Measurements from ENCODE around the gene PLEKHG1. TPM values are rescaled to one million over a fixed set of nuclear protein-coding genes. Genes with fewer than 3 reads are reported as not detected.

The PLEKHG1 gene
- total RNA-seq, 6 experiments from 2014 or later: 0.07 TPM; not detected in 5

GRCh38 chr6:150627154-150627553 is 27.5 kb downstream of the PLEKHG1 start:
- H3K9me3 Mint-ChIP-seq: peaks cover 18% of the 10 kb centered on the region
- peaks cover 6% of the 10 kb centered on the region for H3K27me3 Mint-ChIP-seq (ENCODE audit: insufficient read depth)
- no peak for DNase-seq
- no peaks in the 10 kb centered on the region for H3K4me1 Mint-ChIP-seq (ENCODE audit: low read depth)
- H3K4me3 Mint-ChIP-seq: no peak overlapping the region
- H3K36me3 Mint-ChIP-seq (ENCODE audit: low read depth): peaks cover 5% of the 10 kb centered on the region; the same call in 1 of the 2 replicates
- H3K27ac Mint-ChIP-seq: no peak overlapping the region
- no peak for TF ChIP-seq CTCF (IDR thresholded peaks at IDR 0.05)

GRCh38 chr6:150627585-150628025 is 27.9 kb downstream of the PLEKHG1 start:
- Mint-ChIP-seq H3K27me3 (ENCODE audit: insufficient read depth) (peaks cover 6% of the 10 kb centered on the region), H3K4me1 (ENCODE audit: low read depth) (no peaks in the 10 kb centered on the region), H3K4me3 (no peak overlapping the region), H3K27ac (no peak overlapping the region), H3K9me3 (peaks cover 18% of the 10 kb centered on the region), H3K36me3 (ENCODE audit: low read depth) (peaks cover 5% of the 10 kb centered on the region; the same call in 1 of the 2 replicates)
- no peak for DNase-seq
- TF ChIP-seq CTCF (IDR thresholded peaks at IDR 0.05): no peak

DNA sequence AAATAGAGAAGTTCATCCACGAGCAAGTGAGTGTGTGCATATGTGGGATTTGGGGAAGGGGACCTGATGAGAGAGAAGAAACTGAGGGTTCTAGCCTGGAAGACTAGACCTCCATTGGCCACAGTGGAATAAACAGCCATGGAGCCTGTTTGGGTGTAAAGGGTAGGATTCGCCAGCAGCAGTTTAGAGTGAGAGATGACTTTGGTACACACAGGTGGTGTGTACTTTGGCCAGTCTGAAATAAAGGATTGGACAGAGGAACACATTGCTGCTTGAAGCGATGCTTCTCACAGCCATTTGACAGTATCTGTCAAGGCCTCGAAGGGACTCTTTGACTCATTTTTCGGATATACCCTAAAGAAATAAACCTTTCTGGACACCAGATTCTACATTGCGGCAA is 29.2 kb downstream of the PLEKHG1 start:
- H3K9me3 Mint-ChIP-seq: peaks cover 29% of the 10 kb centered on the region
- no peak for TF ChIP-seq CTCF (IDR thresholded peaks at IDR 0.05)
- H3K4me3 Mint-ChIP-seq: no peak overlapping the region
- peaks cover 11% of the 10 kb centered on the region for H3K27me3 Mint-ChIP-seq (ENCODE audit: insufficient read depth)
- DNase-seq: no peak
- no peaks in the 10 kb centered on the region for H3K4me1 Mint-ChIP-seq (ENCODE audit: low read depth)
- H3K27ac Mint-ChIP-seq: no peak overlapping the region
- peaks cover 5% of the 10 kb centered on the region; the same call in 1 of the 2 replicates for H3K36me3 Mint-ChIP-seq (ENCODE audit: low read depth)

DNA sequence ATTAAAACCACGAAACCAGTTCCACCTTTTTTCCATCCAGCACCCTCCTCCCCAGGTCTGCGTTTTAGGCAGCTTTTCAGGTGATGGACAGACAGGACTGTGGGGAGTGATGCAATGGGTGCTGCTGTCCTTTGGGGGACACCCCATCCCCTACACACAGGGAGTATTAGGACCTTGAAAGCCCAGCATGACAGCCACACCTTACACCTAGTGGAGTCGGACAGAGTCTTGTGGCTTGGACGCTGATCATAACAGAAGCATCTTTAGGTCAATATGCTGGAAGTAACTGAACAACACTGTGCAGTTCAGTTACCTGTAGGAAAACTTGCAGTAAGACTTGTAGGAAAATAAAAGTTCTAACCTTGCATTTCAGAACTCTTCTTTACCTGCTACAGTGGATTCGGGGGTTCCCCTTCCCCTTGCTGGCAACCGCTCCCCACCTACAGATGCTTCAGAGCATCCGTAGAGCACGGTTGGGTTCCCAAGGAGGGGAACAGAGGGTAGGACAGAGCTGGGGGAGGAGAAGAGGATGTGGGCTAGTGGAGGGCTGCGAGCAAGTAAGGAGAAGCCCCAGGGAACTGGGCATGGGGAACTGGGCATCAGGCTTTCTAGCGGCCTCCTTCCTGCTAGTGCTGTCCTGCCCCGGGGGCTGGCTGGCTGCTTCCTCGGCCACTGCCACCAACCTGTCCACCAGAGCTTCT is 31.7 kb downstream of the PLEKHG1 start:
- peaks cover 11% of the 10 kb centered on the region; the same call in 1 of the 2 replicates for H3K27me3 Mint-ChIP-seq (ENCODE audit: insufficient read depth)
- H3K4me3 Mint-ChIP-seq: no peak overlapping the region
- H3K4me1 Mint-ChIP-seq (ENCODE audit: low read depth): no peaks in the 10 kb centered on the region

GRCh38 chr6:150631984-150632642 is 32.4 kb downstream of the PLEKHG1 start:
- Mint-ChIP-seq H3K4me1 (ENCODE audit: low read depth) (no peaks in the 10 kb centered on the region), H3K36me3 (ENCODE audit: low read depth) (no peaks in the 10 kb centered on the region; the same call in 1 of the 2 replicates), H3K4me3 (no peak overlapping the region), H3K9me3 (peaks cover 21% of the 10 kb centered on the region), H3K27ac (no peak overlapping the region), H3K27me3 (ENCODE audit: insufficient read depth) (peaks cover 10% of the 10 kb centered on the region; the same call in 1 of the 2 replicates)
- TF ChIP-seq CTCF (IDR thresholded peaks at IDR 0.05): no peak
- no peak for DNase-seq

More for the DNA sequence above, 31.7 kb downstream of the PLEKHG1 start:
- Mint-ChIP-seq H3K36me3 (ENCODE audit: low read depth) (no peaks in the 10 kb centered on the region; the same call in 1 of the 2 replicates), H3K9me3 (peaks cover 21% of the 10 kb centered on the region), H3K27ac (no peak overlapping the region)
- DNase-seq: no peak
- no peak for TF ChIP-seq CTCF (IDR thresholded peaks at IDR 0.05)

Data from HFFc6 (cell line).